ENCODE measurements around the gene AGRN. TPM values are rescaled to one million over a fixed set of nuclear protein-coding genes. Genes with fewer than 3 reads are reported as not detected.
A peak's percentile ranks its signal among the peaks of the same experiment; 100 is the strongest.

The AGRN gene
- total and polyA plus RNA-seq, 8 donors: 3.5 to 459 (median 50.5) TPM

DNA sequence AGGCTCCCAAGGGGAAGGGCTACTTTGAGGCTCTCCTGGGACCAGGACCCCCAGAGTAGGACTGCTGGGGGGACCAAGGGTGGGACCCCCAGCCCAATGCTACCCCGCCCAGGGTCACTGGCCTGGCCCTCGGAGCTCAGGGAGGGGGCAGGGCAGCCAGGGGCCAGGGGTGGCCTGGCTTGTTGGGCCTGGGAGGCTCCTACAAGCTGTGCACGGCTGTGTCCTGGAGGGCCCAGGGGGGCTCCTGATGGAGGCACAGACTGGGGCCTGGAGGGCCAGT lies 22.3 kb upstream of the AGRN start:
- TF ChIP-seq POLR2AphosphoS5 (IDR thresholded peaks at IDR 0.05) (no peak), EP300 (IDR thresholded peaks at IDR 0.05) (no peak), POLR2A (IDR thresholded peaks at IDR 0.05) (no peak)
- TF ChIP-seq, protein P1, sequence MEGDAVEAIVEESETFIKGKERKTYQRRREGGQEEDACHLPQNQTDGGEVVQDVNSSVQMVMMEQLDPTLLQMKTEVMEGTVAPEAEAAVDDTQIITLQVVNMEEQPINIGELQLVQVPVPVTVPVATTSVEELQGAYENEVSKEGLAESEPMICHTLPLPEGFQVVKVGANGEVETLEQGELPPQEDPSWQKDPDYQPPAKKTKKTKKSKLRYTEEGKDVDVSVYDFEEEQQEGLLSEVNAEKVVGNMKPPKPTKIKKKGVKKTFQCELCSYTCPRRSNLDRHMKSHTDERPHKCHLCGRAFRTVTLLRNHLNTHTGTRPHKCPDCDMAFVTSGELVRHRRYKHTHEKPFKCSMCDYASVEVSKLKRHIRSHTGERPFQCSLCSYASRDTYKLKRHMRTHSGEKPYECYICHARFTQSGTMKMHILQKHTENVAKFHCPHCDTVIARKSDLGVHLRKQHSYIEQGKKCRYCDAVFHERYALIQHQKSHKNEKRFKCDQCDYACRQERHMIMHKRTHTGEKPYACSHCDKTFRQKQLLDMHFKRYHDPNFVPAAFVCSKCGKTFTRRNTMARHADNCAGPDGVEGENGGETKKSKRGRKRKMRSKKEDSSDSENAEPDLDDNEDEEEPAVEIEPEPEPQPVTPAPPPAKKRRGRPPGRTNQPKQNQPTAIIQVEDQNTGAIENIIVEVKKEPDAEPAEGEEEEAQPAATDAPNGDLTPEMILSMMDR (IDR thresholded peaks at IDR 0.05): no peak
- Histone ChIP-seq H3K27me3 (peaks cover 0 to 81% (median 43%) of the 10 kb centered on the region in 3 donors), H3K36me3 (no peaks in the 10 kb centered on the region), H3K4me3 (peak overlapping the region in 3 of 4 donors; percentile 57 to 69 (median 60)), H3K9me3 (peaks cover 0 to 2% (median under 1%) of the 10 kb centered on the region in 4 donors), H3K27ac (no peak overlapping the region), H3K4me1 (peaks cover 35 to 53% (median 48%) of the 10 kb centered on the region in 4 donors)
- peak in 1 of 2 donors; percentile 19 for DNase-seq
- intact Hi-C loops (cut with DNase I; ENCODE audit: low total_unique reads): no loop called here
- WGBS, 5 donors: 62 to 82% (median 80%) methylated on average over 2 to 3 of the region's 3 CpGs; no CpG with 5 or more reads in 1 of the 5 donors

GRCh38 chr1:997993-998744 lies 21.8 kb upstream of the AGRN start:
- no peaks in the 10 kb centered on the region for H3K9me3 ChIP-seq
- peaks cover 0 to 85% (median 43%) of the 10 kb centered on the region in 3 donors for H3K27me3 ChIP-seq
- peak overlapping the region; percentile 54 to 69 (median 58) for H3K4me3 ChIP-seq
- no peak for TF ChIP-seq POLR2AphosphoS5 (IDR thresholded peaks at IDR 0.05)
- no peak for TF ChIP-seq POLR2A (IDR thresholded peaks at IDR 0.05)
- TF ChIP-seq, protein P1 (IDR thresholded peaks at IDR 0.05): no peak
- TF ChIP-seq EP300 (IDR thresholded peaks at IDR 0.05): no peak
- WGBS, 5 donors: 12 to 39% (median 37%) methylated on average over 37 to 75 of the region's 75 CpGs
- H3K4me1 ChIP-seq: peaks cover 35 to 53% (median 48%) of the 10 kb centered on the region in 4 donors
- DNase-seq: peak in 1 of 2 donors; percentile 39
- intact Hi-C loops (cut with DNase I; ENCODE audit: low total_unique reads): no loop called here
- H3K36me3 ChIP-seq: no peaks in the 10 kb centered on the region
- peak overlapping the region in 2 of 5 donors; percentile 93 to 98 for H3K27ac ChIP-seq

- DNase-seq: peak in 1 of 2 donors; percentile 82
- Histone ChIP-seq H3K9me3 (no peaks in the 10 kb centered on the region), H3K4me3 (peak overlapping the region; percentile 54 to 69 (median 58)), H3K36me3 (no peaks in the 10 kb centered on the region), H3K27me3 (peaks cover 0 to 90% (median 43%) of the 10 kb centered on the region in 3 donors), H3K4me1 (peaks cover 35 to 53% (median 48%) of the 10 kb centered on the region in 4 donors), H3K27ac (peak overlapping the region in 3 of 5 donors; percentile 83 to 98 (median 93))
- 0 to 10% (median 1%) methylated on average over 4 to 27 of the region's 27 CpGs for WGBS, 5 donors
- TF ChIP-seq POLR2A (IDR thresholded peaks at IDR 0.05) (no peak), EP300 (IDR thresholded peaks at IDR 0.05) (no peak), POLR2AphosphoS5 (IDR thresholded peaks at IDR 0.05) (no peak)
- TF ChIP-seq, protein P1 (IDR thresholded peaks at IDR 0.05): no peak
- intact Hi-C loops (cut with DNase I; ENCODE audit: low total_unique reads): no loop called here
These were observed 21.2 kb upstream of the AGRN start for GRCh38 chr1:998745-998994.

- intact Hi-C loops (cut with DNase I; ENCODE audit: low total_unique reads): no loop called here
- TF ChIP-seq EP300 (IDR thresholded peaks at IDR 0.05): no peak
- no peak for TF ChIP-seq POLR2AphosphoS5 (IDR thresholded peaks at IDR 0.05)
- TF ChIP-seq, protein P1 (IDR thresholded peaks at IDR 0.05): no peak
- no peak for TF ChIP-seq POLR2A (IDR thresholded peaks at IDR 0.05)
- H3K9me3 ChIP-seq: no peaks in the 10 kb centered on the region
- no peaks in the 10 kb centered on the region for H3K36me3 ChIP-seq
- peak overlapping the region; percentile 83 to 98 (median 95) for H3K27ac ChIP-seq
- peak overlapping the region; percentile 54 to 69 (median 58) for H3K4me3 ChIP-seq
- H3K27me3 ChIP-seq: peaks cover 0 to 93% (median 43%) of the 10 kb centered on the region in 3 donors
- H3K4me1 ChIP-seq: peaks cover 35 to 55% (median 48%) of the 10 kb centered on the region in 4 donors
- DNase-seq: peak in 1 of 2 donors; percentile 82
- WGBS, 5 donors: 0 to 5% (median 0%) methylated on average over 8 to 86 of the region's 86 CpGs
These were observed 20.8 kb upstream of the AGRN start for GRCh38 chr1:998995-999724.
